Measurements from ENCODE around the gene CFAP73.
"Not testable (repeated sequence)": the region's sequence is repeated elsewhere in the genome, so short reads cannot be mapped to it uniquely, and the experiment has no call there.

The CFAP73 gene

GRCh38 chr12:113119980-113120669, 29.4 kb upstream of the CFAP73 start:
- no peak for DNase-seq (ENCODE audit: low spot score)

GRCh38 chr12:113120670-113121370, 28.7 kb upstream of the CFAP73 start:
- DNase-seq (ENCODE audit: low spot score), result no peak

DNA sequence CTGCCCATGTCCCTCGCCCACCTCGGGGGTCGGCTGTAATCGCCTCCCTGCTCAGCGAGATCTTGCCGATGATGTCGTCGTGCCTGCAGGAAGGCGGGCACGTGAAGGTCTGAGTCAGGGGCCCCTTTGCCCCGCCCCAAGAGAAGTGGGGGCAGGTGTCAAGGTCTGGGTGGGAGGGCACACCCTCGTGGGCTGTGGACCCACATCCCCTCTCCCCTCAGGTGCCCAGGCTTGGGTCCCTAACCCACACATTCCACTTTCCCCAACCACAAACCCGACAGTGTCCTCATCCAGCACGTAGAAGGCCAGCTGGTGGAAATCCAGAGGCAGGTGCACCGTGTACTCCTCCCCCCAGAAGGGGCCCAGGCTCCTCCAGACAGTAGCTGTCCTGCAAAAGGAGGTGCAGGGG, 21.7 kb upstream of the CFAP73 start:
- no peak for DNase-seq (ENCODE audit: low spot score)

- no peak for DNase-seq (ENCODE audit: low spot score)
Measured at GRCh38 chr12:113128802-113129663, 20.5 kb upstream of the CFAP73 start.

- no peak for DNase-seq (ENCODE audit: low spot score)
Measured at GRCh38 chr12:113129664-113130456, 19.7 kb upstream of the CFAP73 start.

DNA sequence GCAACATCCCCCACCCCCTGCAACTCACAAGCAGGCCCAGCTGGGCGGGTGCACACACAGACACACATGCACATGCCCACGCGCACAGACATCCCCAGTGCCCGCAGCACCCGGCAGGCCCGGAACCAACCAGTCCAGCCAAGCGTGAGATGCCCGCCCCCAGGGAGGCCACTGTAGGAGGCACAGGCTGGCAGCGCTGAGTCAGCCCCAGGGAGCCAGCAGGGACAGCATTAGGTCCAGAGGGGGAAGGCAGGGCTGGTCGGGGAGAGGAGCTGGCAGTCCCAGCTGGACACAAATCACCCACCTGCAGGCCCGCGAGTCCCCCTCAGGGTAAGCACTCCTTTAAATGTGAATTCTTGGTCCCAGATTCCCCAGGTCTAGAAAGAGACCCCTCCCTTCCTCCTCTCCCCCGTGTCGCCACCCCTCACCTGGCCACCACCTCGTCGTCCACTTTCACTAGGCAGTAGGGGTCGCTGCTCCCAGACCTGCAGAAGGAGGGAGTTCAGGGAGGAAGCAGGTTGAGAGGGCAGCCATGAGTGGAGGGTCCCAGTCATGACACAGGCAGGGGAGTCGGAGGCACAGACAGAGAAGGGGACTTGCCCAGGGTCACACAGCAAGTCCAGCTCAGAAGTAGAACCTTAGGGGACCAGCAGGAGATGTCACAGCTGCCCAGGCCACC, 18.9 kb upstream of the CFAP73 start:
- DNase-seq (ENCODE audit: low spot score), result no peak

DNA sequence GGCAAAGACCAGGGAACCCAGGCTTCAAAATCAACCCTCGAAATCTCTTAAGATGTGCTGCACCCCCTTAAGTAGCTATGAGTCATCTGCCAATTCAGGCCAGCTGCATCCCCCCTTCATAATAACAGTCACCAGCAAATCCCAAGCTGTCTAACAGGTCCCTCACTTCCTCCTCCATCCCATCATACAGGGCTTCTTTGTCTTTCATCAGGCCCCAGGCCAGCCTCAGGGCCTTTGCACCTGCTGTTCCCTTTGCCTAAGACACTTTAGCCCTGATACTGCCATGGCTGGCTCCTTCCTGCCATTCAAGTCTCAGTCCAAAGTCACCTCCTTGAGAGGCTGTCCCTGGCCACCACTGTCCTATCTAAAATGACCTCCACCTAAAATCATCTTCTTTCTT, 18.0 kb upstream of the CFAP73 start:
- DNase-seq (ENCODE audit: low spot score), result no peak

DNA sequence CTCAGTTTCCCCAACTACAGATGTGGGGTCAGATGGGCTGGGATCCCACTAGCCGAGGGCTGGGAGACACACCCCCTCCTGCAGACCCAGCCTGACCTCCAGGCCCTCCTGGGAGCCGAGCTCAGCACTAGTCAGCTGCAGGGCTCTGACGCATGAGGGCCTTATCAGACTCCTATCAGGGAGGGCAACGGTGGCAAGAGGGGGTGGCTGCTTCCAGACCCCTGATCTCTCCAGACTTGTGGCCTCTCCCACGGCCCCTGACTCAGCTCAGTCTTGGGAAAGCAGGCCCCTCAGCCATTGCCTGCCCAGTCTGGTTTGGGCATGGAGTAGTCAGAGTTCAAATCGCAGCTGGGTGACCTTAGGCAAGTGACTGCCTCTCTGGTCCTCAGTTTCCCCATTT, 16.5 kb upstream of the CFAP73 start:
- DNase-seq (ENCODE audit: low spot score), result no peak

DNA sequence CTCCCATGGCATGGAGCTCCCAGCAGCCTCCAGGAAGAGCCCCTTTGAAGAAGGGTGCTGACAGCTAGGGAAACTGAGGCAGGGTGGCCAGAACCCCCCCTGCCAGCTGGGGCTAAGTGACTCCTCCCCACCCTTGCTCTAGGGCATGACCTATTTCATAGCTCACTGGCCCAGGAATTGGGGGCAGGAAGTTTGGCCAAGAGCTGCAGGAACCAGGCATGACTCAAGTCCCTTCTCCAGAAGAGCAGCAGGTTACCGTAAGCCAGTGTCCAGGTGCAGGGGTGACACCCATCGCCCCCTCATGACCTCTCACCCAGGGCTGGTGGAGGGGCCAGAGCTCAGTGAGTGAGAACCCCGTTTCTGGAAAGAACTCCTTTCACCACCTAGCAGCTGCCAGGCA, 15.9 kb upstream of the CFAP73 start:
- no peak for DNase-seq (ENCODE audit: low spot score)

DNA sequence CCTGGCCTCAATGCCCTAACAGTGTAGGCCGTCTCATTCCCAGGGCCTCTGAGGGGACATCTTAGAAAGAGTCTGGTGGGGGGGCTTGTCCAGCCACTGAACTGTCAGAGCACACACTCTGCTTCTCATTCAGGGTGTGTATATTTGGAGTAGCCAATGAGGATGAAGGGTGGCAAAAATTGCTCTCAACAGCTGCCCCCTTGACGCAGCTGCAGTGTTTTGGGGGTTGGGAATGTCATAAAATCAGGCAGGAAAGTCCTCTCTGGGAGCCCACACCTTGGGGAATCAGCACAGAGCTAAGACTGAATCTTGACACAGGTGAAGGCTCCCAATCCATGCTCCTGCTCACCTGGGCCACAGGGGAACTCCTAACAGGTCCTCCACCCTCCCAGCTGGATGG, 15.5 kb upstream of the CFAP73 start:
- no peak for DNase-seq (ENCODE audit: low spot score)

DNA sequence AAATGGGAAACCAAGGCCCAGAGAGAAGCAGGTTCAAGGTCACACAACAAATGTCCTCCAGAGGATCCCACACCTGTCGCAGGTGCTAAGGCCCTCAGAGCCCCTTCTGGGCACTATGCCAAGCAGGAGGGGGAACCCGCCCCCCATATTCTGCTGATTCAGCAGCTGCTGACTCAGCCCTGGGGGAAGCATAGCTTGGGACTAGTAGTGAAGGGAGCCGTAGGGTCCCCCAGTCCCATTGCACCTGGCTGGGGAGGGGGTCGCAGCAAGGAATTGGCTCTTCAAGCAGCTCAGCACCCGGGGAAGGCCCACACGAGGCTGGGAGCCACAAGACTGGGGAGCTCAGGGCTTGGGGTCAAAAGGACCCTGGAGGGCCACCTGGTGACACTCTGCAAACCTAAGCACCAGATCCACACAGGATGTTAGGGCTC, 15.0 kb upstream of the CFAP73 start:
- no peak for DNase-seq (ENCODE audit: low spot score)

DNA sequence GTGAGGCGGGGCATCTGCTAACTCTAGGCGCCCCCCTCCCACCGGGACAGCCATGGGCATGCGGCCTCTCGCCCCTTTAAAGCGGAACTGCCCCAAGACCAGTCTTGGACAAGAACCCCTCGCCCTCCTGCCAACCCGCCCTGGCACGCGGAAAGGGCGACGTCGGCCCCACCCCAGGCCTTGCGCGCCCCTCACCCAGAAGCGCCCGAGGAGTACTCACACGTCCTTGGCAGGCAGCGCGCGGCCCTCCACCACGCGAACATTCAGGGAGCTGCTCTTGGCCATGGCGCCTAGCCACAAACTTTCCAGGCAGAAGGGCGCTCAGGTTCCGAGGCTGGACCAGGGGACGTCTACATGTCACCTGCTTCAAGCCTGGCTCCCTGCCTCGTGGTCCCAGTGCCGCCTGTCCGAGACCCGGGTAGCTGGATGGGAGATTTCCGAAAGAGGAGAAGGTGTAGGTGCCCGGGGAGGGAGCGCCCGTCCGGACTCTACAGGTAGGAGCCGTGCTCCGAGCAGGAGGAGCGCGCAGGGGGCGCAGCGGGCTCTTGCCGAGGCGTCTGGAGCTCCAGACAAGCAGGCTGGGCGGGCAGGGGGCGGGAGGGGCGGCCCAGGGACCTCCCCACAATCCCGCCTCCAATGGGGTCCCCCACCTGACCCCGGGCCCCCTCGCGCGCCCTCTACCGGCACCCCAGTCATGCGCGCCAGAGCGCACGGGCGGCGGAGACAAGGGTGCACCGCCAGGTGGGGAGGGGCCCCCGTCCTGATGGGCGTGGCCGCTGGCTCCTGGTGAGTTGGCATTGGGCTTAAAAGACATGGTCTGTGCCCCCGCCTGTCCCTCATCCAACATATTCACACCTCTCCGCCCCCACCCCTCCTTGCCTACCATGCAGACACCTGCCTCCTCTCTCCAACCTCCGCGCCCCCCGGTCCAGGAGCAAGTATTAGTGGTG, 14.1 kb upstream of the CFAP73 start, which contains the start of gene RASAL1:
Gene RASAL1, minus strand, starts transcription at position 584 of the 950 bp plus-strand sequence. Its CDS starts 299 bp downstream, at position 285.
- no peak for DNase-seq (ENCODE audit: low spot score)

- DNase-seq (ENCODE audit: low spot score), result no peak
Measured at GRCh38 chr12:113136128-113136989, 13.2 kb upstream of the CFAP73 start.

GRCh38 chr12:113136990-113137511, 12.5 kb upstream of the CFAP73 start:
- DNase-seq (ENCODE audit: low spot score), result no peak

GRCh38 chr12:113137861-113138783, 11.4 kb upstream of the CFAP73 start:
- DNase-seq (ENCODE audit: low spot score), result no peak

GRCh38 chr12:113138826-113139225, 10.7 kb upstream of the CFAP73 start:
- no peak for DNase-seq (ENCODE audit: low spot score)

DNA sequence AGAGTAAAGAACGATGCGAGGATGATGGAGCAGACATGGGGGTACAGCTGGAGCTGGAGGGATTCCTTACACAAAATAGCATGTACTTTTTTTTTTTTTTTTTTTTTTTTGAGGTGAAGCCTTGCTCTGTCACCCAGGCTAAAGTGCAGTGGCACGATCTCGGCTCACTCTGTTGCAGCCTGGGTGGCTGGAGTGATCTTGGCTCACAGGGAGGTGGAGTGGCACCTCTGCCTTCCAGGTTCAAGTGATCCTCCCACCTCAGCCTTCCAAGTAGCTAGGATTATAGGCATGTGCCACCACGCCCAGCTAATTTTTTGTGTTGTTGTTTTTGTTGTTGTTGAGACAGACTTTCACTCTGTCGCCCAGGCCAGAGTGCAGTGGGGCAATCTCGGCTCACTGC, 8.8 kb upstream of the CFAP73 start:
- no peak for DNase-seq (ENCODE audit: low spot score)

- DNase-seq (ENCODE audit: low spot score), result not testable (repeated sequence)
Measured at GRCh38 chr12:113141716-113142115, 7.8 kb upstream of the CFAP73 start.
